ENCODE results near the gene ZDHHC6. TPM values are rescaled to one million over a fixed set of nuclear protein-coding genes. Genes with fewer than 3 reads are reported as not detected.

The ZDHHC6 gene
- polyA plus RNA-seq, 1 experiment, result 37.5 TPM

- Histone ChIP-seq H3K27me3 (ENCODE audit: control insufficient read depth, insufficient read depth, low read length) (peaks cover 2% of the 10 kb centered on the region), H3K27ac (ENCODE audit: low read depth, low read length) (no peak overlapping the region), H3K9me3 (ENCODE audit: control insufficient read depth, insufficient read depth, low read length) (no peaks in the 10 kb centered on the region), H3K4me3 (ENCODE audit: low read depth, low read length) (no peak overlapping the region)
- POLR2A ChIA-PET, result no interaction called here
- CTCF ChIA-PET, result interaction anchor here (0.6 kb wide), 2 partner anchors 29 to 169 kb away, joined by 3 to 7 read pairs; no protein-coding TSS in a partner anchor
- TF ChIP-seq CTCF (IDR thresholded peaks at IDR 0.05; ENCODE audit: low read depth, low read length), result no peak
- DNase-seq (ENCODE audit: low read depth, low spot score), result no peak
These were observed 50.7 kb downstream of the ZDHHC6 start for GRCh38 chr10:112395809-112396530.

- no peak overlapping the region for H3K27ac ChIP-seq (ENCODE audit: low read depth, low read length)
- CTCF ChIA-PET, result no interaction called here
These were observed 52.2 kb downstream of the ZDHHC6 start for GRCh38 chr10:112394475-112394875.

GRCh38 chr10:112393827-112394226 lies 52.9 kb downstream of the ZDHHC6 start:
- H3K27ac ChIP-seq (ENCODE audit: low read depth, low read length), result no peak overlapping the region
- DNase-seq (ENCODE audit: low read depth, low spot score), result no peak
- H3K9me3 ChIP-seq (ENCODE audit: control insufficient read depth, insufficient read depth, low read length), result no peaks in the 10 kb centered on the region
- ChIA-PET POLR2A (no interaction called here), CTCF (interaction anchor here (0.7 kb wide), 1 partner anchor 79 kb away, joined by 4 read pairs; no protein-coding TSS in a partner anchor)
- H3K27me3 ChIP-seq (ENCODE audit: control insufficient read depth, insufficient read depth, low read length), result peaks cover 2% of the 10 kb centered on the region
- TF ChIP-seq CTCF (IDR thresholded peaks at IDR 0.05; ENCODE audit: low read depth, low read length), result no peak
- H3K4me3 ChIP-seq (ENCODE audit: low read depth, low read length), result no peak overlapping the region

More at GRCh38 chr10:112394475-112394875, 52.2 kb downstream of the ZDHHC6 start:
- H3K4me3 ChIP-seq (ENCODE audit: low read depth, low read length), result no peak overlapping the region
- no peak for TF ChIP-seq CTCF (IDR thresholded peaks at IDR 0.05; ENCODE audit: low read depth, low read length)
- DNase-seq (ENCODE audit: low read depth, low spot score), result no peak
- no peaks in the 10 kb centered on the region for H3K9me3 ChIP-seq (ENCODE audit: control insufficient read depth, insufficient read depth, low read length)
- POLR2A ChIA-PET, result no interaction called here
- peaks cover 2% of the 10 kb centered on the region for H3K27me3 ChIP-seq (ENCODE audit: control insufficient read depth, insufficient read depth, low read length)

- H3K4me3 ChIP-seq (ENCODE audit: low read depth, low read length), result no peak overlapping the region
- ChIA-PET POLR2A (no interaction called here), CTCF (interaction anchor here (0.7 kb wide), 1 partner anchor 80 kb away, joined by 4 read pairs; no protein-coding TSS in a partner anchor)
- no peak for TF ChIP-seq CTCF (IDR thresholded peaks at IDR 0.05; ENCODE audit: low read depth, low read length)
- no peaks in the 10 kb centered on the region for H3K9me3 ChIP-seq (ENCODE audit: control insufficient read depth, insufficient read depth, low read length)
- no peak overlapping the region for H3K27ac ChIP-seq (ENCODE audit: low read depth, low read length)
- peaks cover 2% of the 10 kb centered on the region for H3K27me3 ChIP-seq (ENCODE audit: control insufficient read depth, insufficient read depth, low read length)
- DNase-seq (ENCODE audit: low read depth, low spot score), result no peak
These were observed 53.4 kb downstream of the ZDHHC6 start for GRCh38 chr10:112393341-112393740.

- no peak overlapping the region for H3K27ac ChIP-seq (ENCODE audit: low read depth, low read length)
- TF ChIP-seq CTCF (IDR thresholded peaks at IDR 0.05; ENCODE audit: low read depth, low read length), result no peak
These were observed 56.5 kb downstream of the ZDHHC6 start for GRCh38 chr10:112390125-112390703.

More at GRCh38 chr10:112390125-112390703, 56.5 kb downstream of the ZDHHC6 start:
- Histone ChIP-seq H3K4me3 (ENCODE audit: low read depth, low read length) (no peak overlapping the region), H3K9me3 (ENCODE audit: control insufficient read depth, insufficient read depth, low read length) (no peaks in the 10 kb centered on the region), H3K27me3 (ENCODE audit: control insufficient read depth, insufficient read depth, low read length) (peaks cover 2% of the 10 kb centered on the region)
- DNase-seq (ENCODE audit: low read depth, low spot score), result no peak
- ChIA-PET POLR2A (no interaction called here), CTCF (no interaction called here)

All from AG04450 (cell line).